Epithelial cell of proximal tubule (primary cell): ENCODE data around the gene TCHP. TPM values are rescaled to one million over a fixed set of nuclear protein-coding genes. Genes with fewer than 3 reads are reported as not detected.

Source experiments
- DNase-seq: peaks from one replicate; pipeline ENCODE4 v3.0.0-alpha.2; 2011; ENCODE audit warnings: low read depth
- H3K4me3 ChIP-seq: 2 replicates; pipeline ENCODE4 v1.5.1; 2011; ENCODE audit warnings: low read depth, mild to moderate bottlenecking, low read length
- total RNA-seq: library from RNA; depleted of rRNA; stranded (reverse); fragments of >200 nt; gene quantifications from 2 replicates; pipeline ENCODE4 v1.2.3, GENCODE V29; 2015
- TF ChIP-seq, protein P1 (sequence below): conservative IDR thresholded peaks from 2 replicates; pipeline ENCODE4 v1.5.1; 2012; ENCODE audit warnings: low read depth, mild to moderate bottlenecking, low read length

TCHP gene
- total RNA-seq, 1 donor from 2014 or later: 37.5 TPM

DNA sequence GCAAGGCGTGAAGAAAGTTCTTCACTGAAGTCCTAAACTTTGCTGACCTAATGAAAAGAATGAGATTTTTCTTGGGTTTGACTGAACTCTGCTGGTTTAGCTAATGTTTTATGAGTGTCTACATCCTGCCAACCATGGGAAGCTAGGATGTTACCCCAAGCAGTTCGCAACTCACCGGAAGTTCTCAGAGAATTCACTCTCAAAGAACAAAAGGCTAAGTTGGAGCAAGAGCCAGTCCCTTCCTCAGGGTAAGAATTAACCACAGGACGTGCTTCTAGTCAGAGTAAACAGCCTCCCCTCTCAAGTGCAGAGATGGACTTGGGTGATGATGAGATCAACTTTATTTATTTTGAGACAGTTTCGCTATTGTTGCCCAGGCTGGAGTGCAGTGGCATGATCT is 37.3 kb downstream of the TCHP start:
- TF ChIP-seq, protein P1, sequence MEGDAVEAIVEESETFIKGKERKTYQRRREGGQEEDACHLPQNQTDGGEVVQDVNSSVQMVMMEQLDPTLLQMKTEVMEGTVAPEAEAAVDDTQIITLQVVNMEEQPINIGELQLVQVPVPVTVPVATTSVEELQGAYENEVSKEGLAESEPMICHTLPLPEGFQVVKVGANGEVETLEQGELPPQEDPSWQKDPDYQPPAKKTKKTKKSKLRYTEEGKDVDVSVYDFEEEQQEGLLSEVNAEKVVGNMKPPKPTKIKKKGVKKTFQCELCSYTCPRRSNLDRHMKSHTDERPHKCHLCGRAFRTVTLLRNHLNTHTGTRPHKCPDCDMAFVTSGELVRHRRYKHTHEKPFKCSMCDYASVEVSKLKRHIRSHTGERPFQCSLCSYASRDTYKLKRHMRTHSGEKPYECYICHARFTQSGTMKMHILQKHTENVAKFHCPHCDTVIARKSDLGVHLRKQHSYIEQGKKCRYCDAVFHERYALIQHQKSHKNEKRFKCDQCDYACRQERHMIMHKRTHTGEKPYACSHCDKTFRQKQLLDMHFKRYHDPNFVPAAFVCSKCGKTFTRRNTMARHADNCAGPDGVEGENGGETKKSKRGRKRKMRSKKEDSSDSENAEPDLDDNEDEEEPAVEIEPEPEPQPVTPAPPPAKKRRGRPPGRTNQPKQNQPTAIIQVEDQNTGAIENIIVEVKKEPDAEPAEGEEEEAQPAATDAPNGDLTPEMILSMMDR: no peak
- H3K4me3 ChIP-seq: no peak overlapping the region
- DNase-seq: peak; percentile 82

DNA sequence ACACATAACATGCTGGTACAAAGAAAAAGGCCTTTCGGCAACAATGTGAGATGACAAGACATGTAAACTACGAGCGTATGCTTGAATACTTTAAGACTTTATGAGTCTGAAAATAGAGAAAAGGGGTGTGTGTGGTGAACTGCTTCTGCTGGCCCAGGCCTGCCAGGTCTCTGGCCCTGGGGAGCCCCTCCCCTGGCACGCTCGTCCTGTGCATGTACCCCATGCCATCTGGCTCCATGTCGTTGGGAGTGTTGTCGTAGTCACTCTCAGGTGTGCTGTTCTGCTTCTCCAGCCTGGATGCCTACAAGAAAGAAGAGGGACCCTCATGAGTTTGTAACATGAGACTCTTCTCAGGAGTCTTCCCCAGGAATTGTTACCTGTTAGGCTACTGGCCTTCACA is 38.9 kb downstream of the TCHP start:
- TF ChIP-seq, protein P1: no peak
- H3K4me3 ChIP-seq: no peak overlapping the region
- DNase-seq: no peak

DNA sequence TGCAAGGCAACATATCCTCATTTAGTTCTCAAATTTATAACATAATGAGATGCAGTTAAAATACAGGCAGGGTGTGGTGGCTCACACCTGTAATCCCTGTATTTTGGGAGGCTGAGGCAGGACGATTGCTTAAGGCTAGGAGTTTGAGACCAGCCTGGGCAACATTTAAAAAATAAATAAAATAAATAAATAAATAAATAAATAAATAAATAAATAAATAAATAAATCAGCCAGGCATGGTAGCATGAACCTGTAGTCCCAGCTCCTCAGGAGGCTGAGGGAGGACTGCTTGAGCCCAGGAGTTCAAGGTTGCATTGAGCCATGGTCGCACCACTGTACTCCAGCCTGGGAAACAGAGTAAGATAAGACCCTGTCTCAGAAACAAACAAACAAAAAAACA is 39.4 kb downstream of the TCHP start:
- no peak for DNase-seq
- TF ChIP-seq, protein P1: no peak
- no peak overlapping the region for H3K4me3 ChIP-seq

DNA sequence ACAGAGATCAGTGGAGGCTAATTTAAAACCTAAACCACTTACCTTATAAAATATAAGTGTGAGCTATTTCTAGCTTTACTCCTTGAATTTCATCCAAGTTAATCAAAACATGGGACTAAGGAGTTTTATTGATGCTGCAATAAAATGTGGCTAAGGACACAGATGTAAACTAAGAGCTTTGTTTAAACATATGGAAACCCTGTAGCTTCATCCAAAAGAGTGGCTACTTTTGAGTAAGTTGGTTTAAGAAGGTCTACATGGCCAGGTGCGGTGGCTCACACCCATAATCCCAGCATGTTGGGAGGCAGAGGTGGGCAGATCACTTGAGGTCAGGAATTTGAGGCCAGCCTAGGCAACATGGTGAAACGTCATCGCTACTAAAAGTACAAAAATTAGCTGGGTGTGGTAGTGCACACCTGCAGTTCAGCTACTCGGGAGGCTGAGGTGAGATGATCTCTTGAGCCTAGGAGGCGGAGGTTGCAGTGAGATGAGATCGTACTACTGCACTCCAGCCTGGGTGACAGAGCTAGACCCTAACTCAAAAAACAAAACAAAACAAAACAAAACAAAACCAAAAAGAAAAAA is 40.4 kb downstream of the TCHP start:
- DNase-seq: no peak
- no peak overlapping the region for H3K4me3 ChIP-seq
- TF ChIP-seq, protein P1: no peak

DNA sequence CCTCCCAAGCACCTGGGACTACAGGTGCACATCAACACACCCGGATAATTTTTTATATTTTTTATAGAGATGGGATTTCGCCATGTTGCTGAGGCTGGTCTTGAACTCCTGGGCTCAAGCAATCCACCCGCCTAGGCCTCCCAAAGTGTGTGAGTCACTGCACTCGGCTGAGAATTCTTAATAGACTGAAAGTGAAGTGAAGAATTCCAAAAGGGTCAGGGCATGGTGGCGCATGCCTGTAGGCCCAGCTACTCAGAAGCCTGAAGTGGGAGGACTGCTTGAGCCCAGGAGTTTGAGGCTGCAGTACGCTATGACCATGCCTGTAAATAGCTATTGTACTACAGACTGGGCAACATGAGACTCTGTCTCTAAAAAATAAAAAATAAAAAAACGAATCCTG is 43.7 kb downstream of the TCHP start:
- no peak overlapping the region for H3K4me3 ChIP-seq
- no peak for DNase-seq
- TF ChIP-seq, protein P1: no peak

DNA sequence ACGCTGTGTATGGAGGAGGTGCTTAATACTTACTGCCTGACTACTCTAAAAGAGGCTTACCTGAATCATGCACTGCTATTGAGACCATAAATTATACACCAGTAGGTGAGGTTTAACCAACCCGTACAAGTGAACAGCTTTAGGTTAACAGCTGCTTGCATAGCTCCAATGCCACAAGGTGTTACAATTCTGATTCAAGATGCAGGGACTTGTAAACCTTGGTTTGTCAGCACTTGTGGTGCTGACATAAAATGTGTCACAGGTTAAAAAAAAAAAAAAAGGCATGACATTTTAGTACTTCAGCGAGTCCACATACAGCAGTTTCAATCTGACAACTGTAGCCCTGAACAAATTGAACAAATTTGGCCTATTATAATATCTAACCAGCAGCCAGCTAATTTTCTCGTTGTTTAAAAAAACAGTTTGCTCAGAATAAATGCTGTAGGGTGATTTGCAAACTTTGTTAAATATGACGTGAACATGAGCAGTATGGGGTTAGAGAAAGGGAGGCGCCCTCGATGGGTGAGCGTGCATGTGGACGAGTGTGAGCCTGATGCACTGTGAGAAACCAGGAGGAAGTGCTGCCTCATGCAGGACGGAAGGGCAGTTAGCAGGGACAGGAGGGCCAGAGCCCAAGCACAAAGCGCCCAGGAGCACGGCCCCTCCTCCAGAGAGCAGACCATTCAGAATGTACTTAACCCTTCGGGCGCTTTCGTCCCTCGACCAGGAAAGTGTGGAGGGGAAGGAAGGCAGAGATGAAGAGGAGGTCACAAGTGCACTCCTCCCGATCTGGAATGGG is 44.7 kb downstream of the TCHP start:
- TF ChIP-seq, protein P1: peak; percentile 6
- H3K4me3 ChIP-seq: no peak overlapping the region
- no peak for DNase-seq

DNA sequence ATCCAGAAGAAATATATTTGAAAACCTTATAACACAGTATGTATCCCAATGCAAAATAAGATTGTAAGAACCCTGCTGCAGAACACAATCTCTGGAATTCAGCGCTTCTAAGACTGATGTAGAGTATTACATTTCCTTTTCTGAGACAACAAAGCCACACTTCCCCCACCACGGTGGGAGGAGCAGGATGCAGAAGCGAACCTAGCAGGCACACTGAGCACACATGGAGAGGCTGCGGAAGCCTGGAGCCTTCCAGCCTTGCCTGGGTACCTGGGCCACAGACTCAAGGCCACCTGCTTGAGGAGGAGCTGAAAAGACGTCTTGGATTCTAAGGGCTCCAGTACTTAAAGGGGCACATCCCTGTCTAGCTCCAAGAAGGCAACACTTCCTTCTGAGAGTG is 46.4 kb downstream of the TCHP start:
- H3K4me3 ChIP-seq: no peak overlapping the region
- DNase-seq: no peak

More for the DNA sequence above, 46.4 kb downstream of the TCHP start:
- TF ChIP-seq, protein P1: no peak
